HG02678 (cell line): ENCODE data around the gene SLC26A6.

Experiments
- ATAC-seq: cut with Tn5 transposase; IDR thresholded peaks from one replicate; pipeline ENCODE4 v1.9.1; 2021; ENCODE audit warnings: mild to moderate bottlenecking, moderate library complexity; ENCODE audit not compliant: unreplicated experiment

Gene SLC26A6

DNA sequence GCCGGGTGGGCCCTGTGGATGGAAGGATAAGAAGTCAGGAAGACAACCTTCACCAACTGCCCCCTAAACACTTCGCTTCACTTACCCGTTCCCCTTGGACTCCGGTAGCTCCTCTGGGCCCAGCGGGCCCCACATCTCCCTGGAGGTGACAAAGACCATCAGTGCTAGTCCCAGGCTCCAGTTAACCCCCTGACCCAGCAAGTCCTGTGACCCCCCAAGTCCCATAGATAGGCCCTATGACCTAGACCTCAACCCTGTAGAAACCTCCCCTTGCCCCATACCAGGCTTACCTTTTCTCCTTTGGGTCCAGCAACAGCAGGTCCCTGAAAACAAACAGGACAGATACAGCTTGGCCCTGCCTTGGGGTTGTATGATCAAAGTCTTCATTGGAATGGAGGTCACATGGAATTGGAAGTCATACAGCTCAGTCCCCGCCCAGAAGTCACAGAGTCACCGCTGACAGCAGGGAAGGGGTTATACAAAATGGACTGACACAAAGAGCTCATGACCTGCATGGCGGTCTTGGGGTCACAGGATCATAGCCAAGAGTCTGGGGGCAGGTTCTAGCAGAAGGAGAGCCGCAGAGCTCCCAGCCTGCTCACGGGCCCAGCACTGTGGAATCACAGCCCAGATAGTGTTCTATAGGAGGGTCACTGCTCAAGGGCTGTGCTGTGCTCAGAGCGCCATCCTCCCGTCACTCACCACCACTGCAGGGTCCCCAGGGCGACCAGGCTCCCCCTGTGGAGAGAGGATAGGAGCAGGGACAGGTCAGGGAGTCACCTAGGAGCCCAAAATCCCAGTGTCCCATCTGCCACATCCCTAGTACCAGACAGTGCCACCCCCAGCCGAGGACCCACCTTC lies 53.4 kb downstream of the SLC26A6 start:
- ATAC-seq = no peak

- ATAC-seq = no peak
Observed at GRCh38 chr3:48576647-48577046, 58.6 kb downstream of the SLC26A6 start.
